Kidney tubule cell (primary cell): Measurements from ENCODE around the gene HCRTR2.
"Not testable (repeated sequence)": the region's sequence is repeated elsewhere in the genome, so short reads cannot be mapped to it uniquely, and the experiment has no call there.

Source experiments
- DNase-seq: peaks from one replicate; pipeline ENCODE4 v3.0.0-alpha.2; 2018; ENCODE audit warnings: low spot score

Gene HCRTR2

GRCh38 chr6:55174211-55175026 lies at the start of gene HCRTR2:
HCRTR2 (plus strand) TSS chr6:55174515; CDS start chr6:55174588, 73 bp downstream.
- DNase-seq: peak; percentile 1

- peak; percentile 22 for DNase-seq
These were observed 43.5 kb upstream of the HCRTR2 start for GRCh38 chr6:55130806-55131324.

- DNase-seq: peak; percentile 68
These were observed 42.7 kb upstream of the HCRTR2 start for GRCh38 chr6:55131616-55132015.

GRCh38 chr6:55136916-55137315 lies 37.4 kb upstream of the HCRTR2 start:
- no peak for DNase-seq

GRCh38 chr6:55137929-55138693 lies 36.2 kb upstream of the HCRTR2 start:
- no peak for DNase-seq

GRCh38 chr6:55141611-55142010 lies 32.7 kb upstream of the HCRTR2 start:
- no peak for DNase-seq

DNA sequence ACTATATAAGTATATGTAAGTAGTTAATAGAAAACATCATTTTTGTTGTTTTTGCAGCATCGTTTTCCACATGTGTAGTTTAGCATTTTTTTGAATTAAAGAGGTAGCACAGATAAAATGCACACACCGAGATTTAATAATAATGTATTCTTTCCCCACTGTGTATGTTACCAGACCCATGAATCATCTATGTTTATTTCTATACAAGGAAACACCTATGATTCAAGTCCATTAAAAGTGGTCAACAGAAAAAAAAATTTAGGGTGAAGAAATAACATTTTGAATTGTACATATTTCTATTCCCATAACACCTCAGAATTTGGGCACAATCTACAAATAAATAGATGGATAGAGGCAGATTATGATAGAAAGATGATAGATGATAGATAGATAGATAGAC lies 31.7 kb upstream of the HCRTR2 start:
- DNase-seq: no peak

DNA sequence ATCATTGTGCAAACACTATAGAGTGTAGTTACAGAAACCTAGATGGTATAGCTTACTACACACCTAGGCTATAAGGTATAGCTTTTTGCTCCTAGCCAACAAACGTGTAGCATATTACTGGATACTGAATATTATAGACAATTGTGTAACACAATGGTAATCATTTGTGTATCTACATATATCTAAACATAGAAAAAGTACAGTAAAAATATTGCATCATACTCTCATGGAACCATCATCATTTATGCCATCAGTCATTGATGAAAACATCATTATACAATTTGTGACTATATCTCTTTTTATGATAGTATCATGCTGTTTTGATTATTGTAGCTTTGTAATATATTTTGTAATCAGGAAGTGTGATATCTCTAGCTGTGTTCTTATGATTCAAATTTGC lies 21.0 kb upstream of the HCRTR2 start:
- DNase-seq: no peak

- DNase-seq: not testable (repeated sequence)
These were observed 15.5 kb upstream of the HCRTR2 start for GRCh38 chr6:55158784-55159183.

DNA sequence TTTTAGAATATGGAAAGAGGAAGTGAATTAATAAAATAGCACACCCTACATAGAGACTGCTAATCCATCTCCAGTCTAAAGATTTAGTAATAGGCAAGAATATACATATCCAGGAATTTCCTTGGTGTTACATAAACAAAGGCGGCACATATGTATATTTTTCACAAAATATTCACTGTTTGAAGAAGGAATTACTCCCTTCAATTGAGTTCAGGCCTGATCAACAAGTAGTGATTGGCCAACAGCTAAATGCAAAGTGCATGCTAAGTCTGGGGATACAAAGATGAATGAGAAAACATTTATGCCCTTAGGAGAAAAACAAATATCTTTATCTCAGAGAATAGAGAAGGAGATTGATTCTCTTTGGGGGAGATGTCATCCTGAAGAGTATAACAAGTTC lies 6.5 kb upstream of the HCRTR2 start:
- no peak for DNase-seq

DNA sequence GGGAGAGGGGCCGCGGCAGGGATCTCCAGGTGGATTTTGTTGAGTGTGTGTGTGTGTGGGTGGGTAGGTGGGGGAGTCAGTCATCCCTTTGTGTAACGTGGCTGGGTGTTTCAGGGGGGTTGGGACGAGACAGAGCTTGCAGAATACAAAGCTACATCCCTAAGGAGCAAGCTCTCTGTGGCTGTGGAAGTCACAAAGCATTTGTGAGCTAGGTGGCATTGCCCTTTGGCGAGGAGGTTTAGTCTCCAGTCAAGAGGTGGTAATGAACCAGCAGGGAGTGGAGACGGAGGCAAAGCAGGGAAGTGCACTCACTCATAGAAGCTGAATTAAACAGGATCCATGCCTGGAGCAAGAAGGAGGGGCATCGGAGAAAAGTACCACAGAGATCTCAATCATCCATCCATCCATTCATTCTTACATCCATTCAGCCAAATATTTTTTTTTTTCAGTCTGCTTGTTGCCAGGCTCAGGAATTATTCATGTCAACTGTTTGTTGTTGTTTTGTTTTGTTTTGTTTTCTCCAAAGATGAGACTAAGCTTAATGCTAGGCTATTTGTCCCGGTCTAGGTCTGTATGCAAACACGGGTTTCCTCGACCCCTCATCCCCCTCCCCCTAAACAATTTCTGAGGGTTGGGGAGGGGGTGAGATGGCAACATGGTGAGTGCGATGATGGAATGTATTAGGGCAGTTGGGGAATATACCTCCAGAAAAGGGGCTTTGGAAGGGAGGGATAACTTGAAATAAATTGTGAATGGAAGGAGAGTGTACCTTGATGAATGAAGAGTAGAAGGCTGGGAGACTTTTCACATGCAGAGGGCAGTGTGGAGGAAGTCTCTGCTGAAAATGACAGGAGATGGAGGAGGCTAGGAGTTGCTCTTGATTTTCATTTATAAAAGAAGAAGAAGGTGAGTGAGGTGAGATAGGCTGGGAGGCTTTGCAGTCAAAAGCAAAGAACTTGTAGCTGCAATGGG lies 1.0 kb downstream of the HCRTR2 start:
- no peak for DNase-seq

DNA sequence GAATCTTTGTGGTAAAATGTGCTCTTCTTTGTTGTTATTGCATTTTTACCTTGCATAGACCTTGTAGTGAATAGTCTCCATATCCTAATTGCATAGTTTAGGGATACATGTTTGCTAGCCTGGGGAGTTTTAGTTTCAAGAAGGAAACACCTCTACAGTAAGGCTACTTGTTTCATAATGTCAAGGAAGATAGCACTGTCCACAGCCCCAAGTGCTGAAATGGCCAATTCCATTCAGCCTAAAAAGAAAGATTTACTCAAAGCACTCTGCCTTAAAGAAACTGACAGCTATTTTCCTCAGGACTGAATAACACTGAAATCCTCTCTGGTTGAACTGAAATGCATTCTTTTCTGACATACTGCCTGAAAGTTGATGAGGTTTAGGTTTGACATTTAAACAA lies 2.6 kb downstream of the HCRTR2 start:
- peak; percentile 3 for DNase-seq

DNA sequence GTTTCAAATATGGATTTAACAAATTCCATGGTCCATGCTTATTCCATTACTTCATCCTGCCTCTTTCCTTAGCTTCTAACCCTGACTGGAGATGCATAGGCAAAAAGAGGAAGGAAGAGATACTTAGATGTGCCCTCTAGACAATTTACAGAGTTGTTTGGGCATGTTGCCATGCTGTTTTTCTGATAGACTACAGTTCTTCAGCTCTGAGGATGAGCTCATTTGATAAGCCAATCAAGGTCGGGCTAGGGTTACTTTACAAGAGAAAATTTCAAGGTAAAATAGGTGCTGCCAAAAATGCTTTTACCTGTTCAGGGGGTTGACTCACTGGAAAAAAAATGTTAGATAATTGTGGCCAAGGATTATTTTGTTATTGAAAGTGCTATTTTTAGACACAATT lies 5.9 kb downstream of the HCRTR2 start:
- DNase-seq: no peak

GRCh38 chr6:55182016-55182650 lies 7.8 kb downstream of the HCRTR2 start:
- peak; percentile 41 for DNase-seq

GRCh38 chr6:55184782-55185530 lies 10.6 kb downstream of the HCRTR2 start:
- no peak for DNase-seq

DNA sequence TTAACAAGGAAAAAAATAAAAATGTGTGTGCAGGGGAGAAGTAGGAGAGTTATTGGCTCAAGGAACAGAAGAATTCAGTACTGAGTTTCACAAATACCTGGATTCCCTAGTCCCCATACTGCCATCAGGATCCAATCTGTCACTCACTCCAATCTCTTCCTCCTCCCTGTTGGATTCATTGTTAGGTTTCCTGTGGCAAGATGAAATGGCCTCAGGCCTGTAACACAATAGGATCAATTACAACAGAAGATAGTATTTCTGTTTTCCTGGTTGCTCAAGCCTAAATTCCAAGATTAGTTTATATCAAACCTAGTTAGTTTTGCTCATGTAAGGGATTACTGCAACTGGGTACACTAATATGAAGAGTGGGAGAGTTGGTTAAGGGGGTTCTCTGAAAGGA lies 24.4 kb downstream of the HCRTR2 start:
- no peak for DNase-seq

DNA sequence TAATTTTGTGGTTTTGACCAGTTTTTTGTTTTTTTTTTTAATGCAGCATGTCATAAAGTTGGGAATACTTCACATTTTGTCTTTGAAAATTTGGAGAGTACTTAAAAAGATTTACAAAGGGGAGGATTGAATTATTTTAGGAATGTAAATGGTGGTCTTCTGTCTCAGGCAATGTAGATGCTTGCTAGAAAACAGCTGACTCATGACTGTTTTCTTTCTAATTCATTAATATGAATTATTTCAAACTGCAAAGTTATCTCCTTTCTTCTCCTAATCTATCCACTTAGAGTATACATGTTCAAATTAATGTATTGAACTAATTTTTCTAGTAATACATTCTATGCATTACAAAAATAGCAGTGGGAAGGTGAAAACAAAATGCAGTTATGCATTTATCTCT lies 24.9 kb downstream of the HCRTR2 start:
- no peak for DNase-seq

- DNase-seq: no peak
These were observed 34.5 kb downstream of the HCRTR2 start for GRCh38 chr6:55208478-55209458.

DNA sequence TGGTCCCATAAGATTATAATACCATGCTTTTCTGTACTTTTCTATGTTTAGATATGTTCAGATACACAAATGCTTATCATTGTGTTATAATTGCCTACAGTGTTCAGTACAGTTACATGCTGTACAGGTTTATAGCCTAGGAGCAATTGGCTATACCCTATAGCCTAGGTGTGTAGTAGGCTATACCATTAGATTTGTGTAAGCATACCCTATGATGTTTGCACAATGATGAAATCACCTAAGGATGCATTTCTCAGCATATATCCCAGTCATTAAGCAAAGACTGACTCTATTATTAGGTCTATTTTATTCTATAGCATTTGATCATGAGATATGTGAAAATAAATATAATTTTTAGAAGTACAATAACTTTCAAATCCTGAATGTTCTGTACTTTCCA lies 36.6 kb downstream of the HCRTR2 start:
- no peak for DNase-seq
